Nephron (organoid): Measurements from ENCODE around the gene RTCA.

ENCODE experiments used
- H3K27ac Mint-ChIP-seq, 3 experiments: 2 replicates each; pipeline ENCODE4 v1.8.0; 2020; ENCODE audit warnings: mixed read lengths in 3 of 3, mild to moderate bottlenecking in 2 of 3, moderate library complexity in 1 of 3
- H3K27me3 Mint-ChIP-seq: 2 replicates; pipeline ENCODE4 v1.8.0; 2021; ENCODE audit warnings: low read depth, mild to moderate bottlenecking, moderate library complexity, mixed read lengths
- H3K36me3 Mint-ChIP-seq: 2 replicates; pipeline ENCODE4 v1.8.0; 2020; ENCODE audit warnings: low read depth, mixed read lengths
- H3K4me1 Mint-ChIP-seq: 2 replicates; pipeline ENCODE4 v1.8.0; 2020; ENCODE audit warnings: mixed read lengths
- H3K4me3 Mint-ChIP-seq, 3 experiments: 2 replicates each; pipeline ENCODE4 v1.8.0; 2020; ENCODE audit warnings: mild to moderate bottlenecking in 3 of 3, mixed read lengths in 3 of 3, moderate library complexity in 2 of 3
- H3K9me3 Mint-ChIP-seq: 2 replicates; pipeline ENCODE4 v1.8.0; 2020; ENCODE audit warnings: mixed read lengths
- CTCF ChIP-seq, 3 experiments: fragments of 200-600 bp; sonication (generic); IDR thresholded peaks; one replicate each; pipeline ENCODE4 v1.5.0; 2021; ENCODE audit warnings: antibody characterized with exemption in 3 of 3; ENCODE audit not compliant: unreplicated experiment in 3 of 3

Gene RTCA

GRCh38 chr1:100265562-100265930 lies 470 bp upstream of the RTCA start:
- Mint-ChIP-seq H3K27me3 (no peaks in the 10 kb centered on the region), H3K36me3 (peaks cover 69% of the 10 kb centered on the region), H3K27ac (peak overlapping the region; percentile 85 to 95 (median 90)), H3K4me3 (peak overlapping the region; percentile 99), H3K9me3 (peaks cover 13% of the 10 kb centered on the region), H3K4me1 (peaks cover 20% of the 10 kb centered on the region)
- no peak for TF ChIP-seq CTCF (IDR thresholded peaks at IDR 0.05; ENCODE audit: unreplicated experiment in 3 of 3)

DNA sequence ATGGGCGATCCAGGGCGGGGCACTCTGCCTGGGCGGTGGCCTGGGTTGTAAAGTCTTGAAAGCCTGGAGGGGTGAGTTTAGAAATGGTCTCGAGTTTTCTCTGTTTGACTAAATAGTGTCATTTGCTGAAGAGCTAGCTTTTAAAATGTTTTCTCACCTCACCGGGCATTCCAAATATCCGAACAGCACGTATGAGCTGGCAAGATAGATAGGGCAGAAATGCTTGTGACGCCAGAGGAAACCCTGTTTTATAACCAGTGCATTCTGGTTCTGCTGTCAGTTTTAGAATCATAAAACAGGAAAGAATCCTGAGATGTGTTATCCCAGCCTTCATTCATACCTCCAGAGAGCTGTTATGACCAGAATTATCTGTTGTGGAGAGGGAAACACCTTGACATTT lies 725 bp downstream of the RTCA start:
- TF ChIP-seq CTCF (IDR thresholded peaks at IDR 0.05; ENCODE audit: unreplicated experiment in 3 of 3) = no peak
- H3K27ac Mint-ChIP-seq = peak overlapping the region; percentile 85 to 95 (median 90)
- peaks cover 20% of the 10 kb centered on the region for H3K4me1 Mint-ChIP-seq
- H3K36me3 Mint-ChIP-seq = peaks cover 72% of the 10 kb centered on the region
- peak overlapping the region; percentile 99 for H3K4me3 Mint-ChIP-seq
- peaks cover 7% of the 10 kb centered on the region for H3K9me3 Mint-ChIP-seq
- H3K27me3 Mint-ChIP-seq = no peaks in the 10 kb centered on the region

DNA sequence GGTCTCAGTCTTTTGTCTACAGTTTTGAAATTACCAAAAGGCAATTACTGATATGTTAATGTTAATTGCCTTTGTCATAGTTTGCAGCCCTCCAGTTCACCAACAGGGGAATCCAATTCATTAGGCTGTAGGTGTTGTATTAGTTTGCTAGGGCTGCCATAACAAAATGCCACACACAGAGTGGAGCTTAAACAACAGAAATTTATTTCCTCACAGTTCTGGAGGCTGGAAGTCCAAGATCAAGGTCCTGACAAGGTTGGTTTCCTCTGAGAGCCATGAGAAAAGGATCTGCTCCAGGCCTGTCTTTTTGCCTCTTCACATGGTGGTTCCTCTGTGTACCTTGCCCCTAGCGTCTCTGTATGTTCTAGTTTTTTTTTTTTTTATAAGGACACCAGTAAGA lies 1.3 kb downstream of the RTCA start:
- peaks cover 72% of the 10 kb centered on the region for H3K36me3 Mint-ChIP-seq
- peaks cover 20% of the 10 kb centered on the region for H3K4me1 Mint-ChIP-seq
- no peak overlapping the region for H3K27ac Mint-ChIP-seq
- TF ChIP-seq CTCF (IDR thresholded peaks at IDR 0.05; ENCODE audit: unreplicated experiment in 3 of 3) = no peak
- H3K9me3 Mint-ChIP-seq = peaks cover 7% of the 10 kb centered on the region
- H3K4me3 Mint-ChIP-seq = peak overlapping the region; percentile 99
- H3K27me3 Mint-ChIP-seq = no peaks in the 10 kb centered on the region

DNA sequence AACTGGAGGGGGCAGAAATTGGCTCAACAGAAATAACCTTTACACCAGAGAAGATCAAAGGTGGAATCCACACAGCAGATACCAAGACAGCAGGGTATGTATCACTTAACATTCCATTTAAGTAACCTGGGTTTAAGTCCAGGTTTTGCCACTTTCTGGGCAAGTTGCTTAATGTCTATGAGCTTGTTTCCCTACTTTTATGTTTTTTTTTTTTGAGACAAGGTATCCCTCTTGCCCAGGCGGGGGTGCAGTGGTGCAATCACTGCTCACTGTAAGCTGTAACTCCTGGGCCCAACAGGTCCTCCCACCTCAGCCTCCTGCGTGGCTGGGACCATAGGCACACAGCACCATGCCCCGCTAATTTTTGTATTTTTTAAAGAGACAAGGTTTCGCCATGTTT lies 2.2 kb downstream of the RTCA start:
- peak overlapping the region; percentile 31 to 99 (median 99) for H3K4me3 Mint-ChIP-seq
- TF ChIP-seq CTCF (IDR thresholded peaks at IDR 0.05; ENCODE audit: unreplicated experiment in 3 of 3) = no peak

DNA sequence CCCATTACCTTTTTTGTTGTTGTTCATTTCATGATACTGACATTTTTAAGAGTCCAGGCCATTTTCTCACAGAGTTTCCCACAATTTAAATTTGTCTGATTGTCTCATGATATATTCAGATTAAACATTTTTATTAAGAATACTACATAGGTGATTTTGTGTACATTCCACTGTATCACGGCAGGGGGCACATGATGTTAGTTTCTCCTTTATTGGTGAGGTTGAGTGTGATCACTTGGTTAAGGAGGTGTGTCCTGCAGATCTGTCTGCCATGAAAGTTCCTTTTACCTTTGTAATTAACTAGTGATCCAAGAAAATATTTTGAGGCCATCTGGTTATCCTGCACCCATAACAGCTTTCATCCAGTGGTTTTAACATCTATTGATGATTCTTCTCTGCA lies 11.8 kb downstream of the RTCA start:
- Mint-ChIP-seq H3K4me1 (no peaks in the 10 kb centered on the region), H3K27ac (no peak overlapping the region), H3K27me3 (no peaks in the 10 kb centered on the region), H3K9me3 (no peaks in the 10 kb centered on the region), H3K4me3 (no peak overlapping the region), H3K36me3 (peaks cover 72% of the 10 kb centered on the region)
- TF ChIP-seq CTCF (IDR thresholded peaks at IDR 0.05; ENCODE audit: unreplicated experiment in 3 of 3) = no peak

More for the DNA sequence above, 2.2 kb downstream of the RTCA start:
- H3K36me3 Mint-ChIP-seq = peaks cover 64% of the 10 kb centered on the region
- H3K27ac Mint-ChIP-seq = no peak overlapping the region
- peaks cover 20% of the 10 kb centered on the region for H3K4me1 Mint-ChIP-seq
- no peaks in the 10 kb centered on the region for H3K27me3 Mint-ChIP-seq
- H3K9me3 Mint-ChIP-seq = peaks cover 6% of the 10 kb centered on the region

GRCh38 chr1:100279358-100279923 lies 13.4 kb downstream of the RTCA start:
- TF ChIP-seq CTCF (IDR thresholded peaks at IDR 0.05; ENCODE audit: unreplicated experiment in 3 of 3) = no peak
- Mint-ChIP-seq H3K36me3 (peaks cover 65% of the 10 kb centered on the region), H3K27me3 (no peaks in the 10 kb centered on the region), H3K9me3 (no peaks in the 10 kb centered on the region), H3K4me1 (no peaks in the 10 kb centered on the region), H3K4me3 (no peak overlapping the region), H3K27ac (no peak overlapping the region)
